GM21619 (cell line): ENCODE data around the gene ABCG4.
"Not testable (repeated sequence)": the region's sequence is repeated elsewhere in the genome, so short reads cannot be mapped to it uniquely, and the experiment has no call there.

ENCODE experiments used
- ATAC-seq: cut with Tn5 transposase; IDR thresholded peaks from one replicate; pipeline ENCODE4 v1.9.1; 2021; ENCODE audit not compliant: unreplicated experiment

Gene ABCG4

DNA sequence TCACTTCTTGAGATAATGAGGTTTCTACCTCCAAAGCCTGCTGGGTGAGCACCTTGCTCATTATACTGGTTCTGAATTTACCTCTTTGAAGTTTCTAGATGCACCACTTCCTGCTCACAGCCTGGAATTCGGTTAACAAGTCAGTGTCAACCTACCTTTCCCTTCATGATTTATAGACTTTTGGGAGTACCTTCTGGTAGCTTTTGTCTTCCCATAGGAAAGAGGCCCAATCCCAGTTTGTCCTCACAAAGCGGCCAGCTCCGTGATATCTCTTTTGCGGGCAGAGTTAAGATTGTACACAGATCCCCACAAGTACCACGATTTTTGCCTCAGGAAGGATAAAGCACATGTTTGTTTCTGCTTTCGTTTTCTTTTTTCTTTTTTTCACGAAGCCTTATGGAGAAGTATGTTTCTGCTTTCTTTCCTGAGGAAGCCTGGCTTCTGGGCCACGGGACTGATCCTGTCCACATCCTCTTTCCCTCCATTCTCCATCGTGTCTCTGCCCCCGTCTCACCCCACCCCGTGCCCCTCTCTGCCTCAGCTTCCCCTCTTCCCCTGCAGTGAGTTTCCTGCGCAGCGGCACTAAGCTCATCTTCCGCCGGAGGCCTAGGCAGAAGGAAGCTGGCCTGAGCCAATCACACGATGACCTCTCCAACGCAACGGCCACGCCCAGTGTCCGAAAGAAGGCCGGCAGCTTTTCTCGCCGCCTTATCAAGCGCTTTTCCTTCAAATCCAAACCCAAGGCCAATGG lies 33.2 kb upstream of the ABCG4 start:
- ATAC-seq, result no peak

DNA sequence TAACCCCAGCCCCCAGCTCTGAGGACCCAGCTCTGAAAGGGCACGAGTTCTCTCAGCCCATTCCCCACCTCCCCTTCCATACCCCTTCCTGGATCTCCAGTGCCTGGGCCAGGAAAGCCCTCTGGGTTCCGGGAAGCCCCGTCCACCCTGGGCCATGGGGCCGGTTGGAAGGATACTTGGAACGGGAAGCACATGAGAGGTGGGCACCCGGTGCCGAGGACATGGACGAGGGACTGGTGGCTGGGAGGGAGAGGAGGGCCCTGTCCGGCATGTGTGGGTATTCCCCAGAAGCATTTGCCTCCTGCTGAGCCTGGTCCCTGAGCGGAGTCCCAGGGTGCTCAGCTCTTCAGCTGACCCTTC lies 32.6 kb upstream of the ABCG4 start:
- no peak for ATAC-seq

DNA sequence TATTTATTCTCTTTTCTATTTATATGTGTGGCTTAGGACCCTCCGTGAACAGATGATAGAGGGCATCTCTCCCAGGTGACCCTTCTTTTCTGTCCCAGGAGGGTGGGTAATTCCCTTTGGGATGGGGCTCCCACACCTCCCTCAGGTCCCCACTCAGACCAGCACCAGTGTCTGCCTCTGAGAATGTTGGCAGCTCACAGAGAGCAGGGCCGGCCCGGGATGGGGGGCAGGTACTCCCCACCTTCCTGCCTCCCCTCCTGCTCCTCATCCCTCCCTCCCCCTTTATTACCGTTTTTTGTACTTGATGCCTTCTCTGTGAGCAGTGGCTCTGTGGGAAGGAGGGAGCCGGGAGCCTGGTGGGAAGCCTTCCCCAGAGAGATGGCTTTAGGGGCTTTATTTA lies 32.3 kb upstream of the ABCG4 start:
- no peak for ATAC-seq

DNA sequence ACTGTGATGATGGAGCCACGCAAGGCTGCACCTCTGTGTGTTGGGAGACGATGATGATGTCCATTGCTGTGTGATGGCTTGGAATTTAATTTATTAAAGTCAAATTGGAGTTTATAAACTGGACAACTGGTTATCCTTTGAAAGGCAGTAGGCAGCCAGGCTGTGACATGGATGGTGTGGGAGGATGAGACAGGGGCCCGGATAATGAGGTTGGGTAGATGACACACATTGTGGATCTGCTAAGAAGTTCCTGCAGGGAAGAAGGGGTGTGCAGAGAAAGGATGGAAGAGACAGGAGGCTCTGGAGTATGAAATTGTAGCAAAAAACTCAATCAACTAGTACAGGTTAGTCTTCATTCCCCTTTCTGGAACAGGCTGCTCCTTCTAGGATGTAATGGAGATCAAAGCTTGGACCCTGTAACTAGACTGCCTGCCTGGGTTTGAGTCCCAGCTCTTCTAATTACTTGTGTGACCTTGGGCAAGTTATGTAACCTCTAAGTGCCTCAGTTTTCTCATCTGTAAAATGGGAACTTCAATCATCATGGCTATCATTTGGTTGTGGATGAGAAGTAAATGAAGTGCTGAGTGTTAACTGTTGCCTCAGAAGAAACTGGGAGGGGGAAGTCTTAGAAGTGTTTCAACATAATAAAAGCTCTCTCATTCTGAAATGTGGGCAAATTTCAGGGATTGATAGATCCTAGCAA lies 31.7 kb upstream of the ABCG4 start:
- ATAC-seq, result no peak

DNA sequence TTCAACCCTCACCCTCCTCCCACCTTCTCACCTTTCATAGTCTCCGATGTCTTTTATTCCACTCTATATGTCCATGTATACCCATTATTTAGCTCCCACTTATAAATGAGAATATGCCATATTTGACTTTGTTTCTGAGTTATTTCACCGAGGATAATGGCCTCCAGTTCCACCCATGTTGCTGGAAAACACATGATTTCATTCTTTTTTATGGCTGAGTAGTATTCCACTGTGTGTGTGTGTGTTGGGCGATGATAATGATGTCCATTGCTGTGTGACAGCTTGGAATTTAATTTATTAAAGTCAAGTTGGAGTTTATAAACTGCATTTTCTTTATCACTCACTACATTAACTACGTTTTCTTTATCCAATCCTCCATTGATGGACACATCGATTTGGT lies 30.6 kb upstream of the ABCG4 start:
- no peak for ATAC-seq

DNA sequence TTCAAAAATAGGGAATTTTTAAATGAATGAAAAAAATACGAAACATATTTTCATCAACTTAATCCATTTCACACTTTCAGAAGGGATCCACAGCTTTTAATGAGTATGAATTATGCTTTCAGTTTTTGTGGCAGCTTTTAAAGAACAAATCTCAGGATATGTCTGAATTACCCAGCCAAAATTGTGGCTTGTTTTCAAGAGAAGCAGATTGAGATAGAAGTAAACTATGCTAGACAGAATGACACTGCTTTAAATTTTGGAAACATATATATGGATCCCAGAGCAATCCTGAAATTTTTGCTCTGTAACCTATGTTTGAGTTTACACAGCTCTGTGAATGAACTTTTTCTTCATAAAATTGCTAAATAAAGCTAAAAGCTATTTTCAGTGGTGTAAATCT lies 29.9 kb upstream of the ABCG4 start:
- no peak for ATAC-seq

DNA sequence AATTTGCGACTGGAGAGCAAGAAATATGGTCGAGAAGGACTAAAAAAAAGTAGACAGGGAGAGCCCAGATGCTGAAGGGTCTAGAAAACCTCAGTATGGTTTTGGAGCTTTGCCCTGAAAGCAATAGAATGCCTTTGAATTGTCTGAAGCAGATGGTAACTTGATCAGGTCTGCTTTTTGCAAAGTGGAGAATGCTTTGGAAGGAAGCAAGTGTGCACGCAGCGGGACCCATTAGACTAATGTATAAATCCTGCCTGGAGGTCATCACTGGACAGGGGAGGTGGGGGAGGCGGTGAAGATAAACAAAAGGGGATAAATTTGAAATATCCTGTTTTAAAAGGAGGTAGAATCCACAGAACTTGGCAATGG lies 28.2 kb upstream of the ABCG4 start:
- ATAC-seq, result no peak

DNA sequence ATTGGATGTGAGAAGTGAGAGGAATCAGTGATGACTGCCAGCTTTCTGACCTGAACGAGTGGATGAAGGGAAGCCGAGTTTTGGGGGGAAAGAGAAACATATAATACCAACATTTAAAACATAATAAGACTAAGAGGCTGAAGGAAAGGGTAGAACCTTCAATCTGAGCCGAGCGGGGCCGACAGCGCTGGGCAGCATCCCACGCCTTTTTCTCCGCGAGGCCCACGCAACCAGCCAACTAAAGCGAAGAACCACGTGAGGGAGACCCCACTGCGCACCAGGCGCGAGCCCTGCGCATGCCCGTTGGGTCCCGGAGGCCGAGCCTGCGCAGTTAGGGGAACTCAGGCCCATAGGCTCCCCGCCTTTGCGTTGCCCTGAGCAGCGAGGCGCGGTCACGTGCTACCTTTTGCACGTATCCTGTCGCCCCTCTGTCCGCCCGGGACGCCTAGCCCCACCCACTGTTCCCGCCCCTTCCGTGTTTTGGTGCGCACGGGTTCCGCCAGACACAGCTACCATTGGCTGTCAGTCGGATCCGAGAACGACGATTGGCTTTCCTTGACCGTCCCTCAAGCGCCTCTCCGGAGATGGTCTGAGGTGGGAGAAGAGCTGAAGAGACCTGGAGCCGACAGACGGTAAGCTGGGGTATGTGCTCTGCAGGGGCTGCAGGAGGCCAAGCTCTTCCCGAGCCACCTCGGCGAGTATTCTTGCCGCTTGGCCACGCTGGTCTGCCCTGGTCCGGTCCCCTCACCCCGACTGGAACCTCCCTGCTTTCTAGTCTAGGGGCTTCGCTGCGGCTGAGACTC lies 27.6 kb upstream of the ABCG4 start, which contains the start of gene HINFP:
TSS of gene HINFP (plus strand) at position 573 of the 803 bp plus-strand sequence. CDS start 5,365 bp downstream, outside the sequence.
- peak; percentile 95 for ATAC-seq

DNA sequence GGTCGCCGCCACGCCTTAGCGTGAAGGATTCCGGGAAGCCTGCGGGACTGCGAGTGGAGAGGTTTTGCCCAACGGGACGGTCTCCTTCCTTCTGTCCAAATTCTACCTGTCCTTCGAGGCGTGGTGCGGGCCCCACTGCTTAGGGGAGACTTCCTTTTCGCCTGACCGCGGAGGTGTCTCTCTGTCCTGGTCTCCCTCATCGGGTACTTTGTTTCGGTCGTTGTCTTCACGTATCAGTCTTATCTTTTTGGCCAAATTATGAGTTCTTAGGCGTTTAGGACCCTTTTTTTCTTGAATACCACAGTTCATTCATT lies 27.1 kb upstream of the ABCG4 start:
- ATAC-seq, result no peak

DNA sequence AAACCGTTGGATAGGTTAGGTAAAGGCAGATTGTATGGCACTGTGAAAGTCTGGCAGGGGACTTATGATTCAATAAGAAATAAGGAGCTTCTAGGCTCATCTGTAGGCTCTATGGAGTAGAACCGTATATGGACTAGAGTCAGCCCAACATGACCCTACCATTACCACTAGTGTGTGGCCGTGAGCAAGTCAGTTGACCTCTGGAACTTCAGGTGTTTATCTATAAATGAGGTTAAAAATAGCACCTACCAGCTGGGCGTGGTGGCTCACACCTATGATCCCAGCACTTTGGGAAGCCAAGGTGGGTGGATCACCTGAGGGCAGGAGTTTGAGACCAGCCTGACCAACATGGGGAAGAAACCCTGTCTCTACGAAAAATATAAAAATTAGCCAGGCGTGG lies 23.0 kb upstream of the ABCG4 start:
- ATAC-seq, result no peak

DNA sequence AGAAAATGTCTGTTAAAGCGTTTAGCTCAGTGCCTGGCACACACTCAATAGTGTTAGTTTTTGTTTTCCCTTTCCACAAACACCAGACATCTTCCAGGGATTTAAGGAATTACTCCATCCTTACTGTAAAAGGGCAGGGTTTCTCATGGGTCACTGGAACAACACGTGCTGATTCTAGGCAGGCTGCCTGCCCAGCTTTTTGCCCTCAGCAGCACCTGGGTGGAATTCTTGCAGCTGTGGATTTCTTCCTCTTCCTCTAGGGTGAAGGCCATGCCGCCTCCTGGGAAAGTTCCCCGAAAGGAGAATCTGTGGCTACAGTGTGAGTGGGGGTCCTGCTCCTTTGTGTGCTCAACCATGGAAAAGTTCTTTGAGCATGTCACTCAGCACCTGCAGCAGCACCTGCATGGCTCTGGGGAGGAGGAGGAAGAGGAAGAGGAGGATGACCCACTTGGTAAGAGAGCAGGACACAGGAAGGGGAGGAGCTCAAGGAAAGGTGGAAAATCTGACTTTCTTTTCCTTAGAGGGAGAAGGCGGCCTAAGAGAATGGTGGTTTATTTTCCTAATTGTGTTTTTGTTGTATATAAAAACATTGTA lies 22.1 kb upstream of the ABCG4 start:
- ATAC-seq, result no peak

DNA sequence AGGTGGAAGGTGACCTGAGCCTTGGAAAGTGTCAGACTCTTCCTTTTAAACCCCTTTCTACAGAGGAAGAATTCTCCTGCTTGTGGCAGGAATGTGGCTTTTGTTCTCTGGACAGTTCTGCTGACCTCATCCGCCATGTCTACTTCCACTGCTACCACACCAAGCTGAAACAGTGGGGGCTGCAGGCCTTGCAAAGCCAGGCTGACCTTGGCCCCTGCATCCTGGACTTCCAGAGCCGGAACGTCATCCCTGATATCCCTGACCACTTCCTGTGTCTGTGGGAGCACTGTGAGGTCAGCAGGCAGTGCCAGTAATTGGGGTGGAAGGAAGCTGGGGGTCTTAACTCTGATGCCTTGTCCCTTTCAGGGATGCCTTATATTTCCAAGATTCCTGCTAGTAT lies 18.2 kb upstream of the ABCG4 start:
- no peak for ATAC-seq

DNA sequence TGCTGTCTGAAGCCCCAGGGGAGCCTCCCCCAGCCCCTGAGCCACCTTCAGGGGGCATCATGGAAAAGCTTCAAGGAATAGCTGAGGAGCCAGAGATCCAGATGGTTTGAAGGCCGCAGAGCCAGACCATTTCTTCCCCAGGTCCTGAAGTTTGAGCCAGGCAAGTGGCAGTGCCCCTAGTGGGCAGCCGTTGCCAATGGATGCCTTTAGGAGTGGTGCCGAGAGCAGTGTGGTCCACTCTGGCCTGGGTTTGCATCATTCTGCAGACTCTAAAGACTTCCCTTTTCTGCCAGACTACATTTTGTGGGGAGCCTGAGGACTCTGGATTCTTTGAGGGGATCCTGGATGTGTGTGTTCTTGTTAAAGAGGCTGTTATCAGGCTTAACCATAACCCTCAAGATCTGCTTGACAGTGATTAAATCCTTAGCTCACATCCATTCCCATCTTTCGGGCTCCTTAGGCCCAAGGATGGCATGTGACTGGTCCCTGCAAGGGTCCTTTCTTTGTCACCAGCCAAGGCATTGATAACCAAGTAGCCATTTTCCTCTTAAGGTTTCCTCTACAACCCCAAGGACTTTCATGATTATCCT lies 14.4 kb upstream of the ABCG4 start:
- no peak for ATAC-seq

DNA sequence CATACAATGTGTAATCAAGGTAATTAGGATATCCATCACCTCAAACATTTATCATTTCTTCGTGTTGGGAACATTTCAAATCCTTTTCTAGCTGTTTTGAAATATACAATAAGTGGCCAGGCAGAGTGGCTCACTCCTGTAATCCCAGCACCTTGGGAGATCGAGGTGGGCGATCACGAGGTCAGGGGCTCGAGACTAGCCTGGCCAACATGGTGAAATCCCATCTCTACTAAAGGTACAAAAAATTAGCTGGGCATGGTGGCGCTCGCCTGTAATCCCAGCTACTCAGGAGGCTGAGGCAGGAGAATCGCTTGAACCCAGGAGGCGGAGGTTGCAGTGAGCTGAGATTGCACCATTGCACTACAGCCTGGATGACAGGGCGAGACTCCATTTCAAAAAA lies 9.6 kb upstream of the ABCG4 start:
- not testable (repeated sequence) for ATAC-seq

DNA sequence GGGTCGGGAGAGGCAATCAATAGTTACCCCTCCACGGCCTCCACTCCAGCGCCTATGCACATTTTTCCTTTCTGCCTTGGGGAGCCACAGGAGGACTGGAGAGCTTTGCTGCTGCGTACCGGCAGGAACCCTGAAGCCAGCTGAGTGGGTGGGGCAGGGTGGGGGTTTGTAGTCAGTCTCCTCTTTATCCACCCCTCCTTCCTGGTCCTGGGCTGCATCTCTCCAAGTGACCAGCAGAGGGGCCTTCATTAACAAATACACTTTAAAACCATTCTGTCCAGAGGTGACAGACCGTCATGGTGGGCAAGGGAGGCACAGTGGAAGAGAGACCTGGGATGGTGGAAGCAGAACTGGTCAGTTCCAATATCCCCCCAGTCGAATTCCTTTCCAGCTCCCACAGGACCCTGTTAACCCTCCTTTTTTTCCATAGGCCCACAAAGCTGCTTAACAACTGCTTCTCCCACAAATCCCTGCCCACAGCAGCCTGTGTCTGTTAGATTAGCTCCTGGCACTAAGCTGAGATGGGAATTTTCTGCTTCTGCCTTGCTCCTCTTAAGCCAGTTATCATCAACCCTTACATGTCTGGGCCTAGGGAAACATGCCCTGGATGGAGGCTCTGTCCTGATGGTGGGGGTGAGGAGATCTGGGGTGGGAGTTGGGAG lies 3.9 kb upstream of the ABCG4 start:
- no peak for ATAC-seq

DNA sequence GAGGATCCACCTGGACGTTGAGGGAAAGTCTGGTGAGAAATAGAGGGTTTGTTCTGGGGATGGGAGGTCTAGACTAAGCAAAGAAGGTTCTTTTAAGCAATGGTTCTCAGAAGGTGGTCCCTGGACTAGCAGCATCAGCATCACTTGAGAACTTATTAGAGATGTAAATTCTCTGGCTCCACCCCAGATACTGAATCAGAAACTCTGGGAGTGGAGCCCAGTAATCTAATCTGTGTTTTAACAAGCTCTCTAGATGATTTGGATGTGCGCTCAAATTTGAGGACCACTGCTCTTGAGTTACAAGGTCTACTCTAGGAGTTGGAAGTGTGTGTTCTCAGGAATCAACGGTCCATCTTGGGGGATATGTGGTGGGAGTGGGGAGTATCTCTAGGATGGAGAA lies 3.3 kb upstream of the ABCG4 start:
- no peak for ATAC-seq

DNA sequence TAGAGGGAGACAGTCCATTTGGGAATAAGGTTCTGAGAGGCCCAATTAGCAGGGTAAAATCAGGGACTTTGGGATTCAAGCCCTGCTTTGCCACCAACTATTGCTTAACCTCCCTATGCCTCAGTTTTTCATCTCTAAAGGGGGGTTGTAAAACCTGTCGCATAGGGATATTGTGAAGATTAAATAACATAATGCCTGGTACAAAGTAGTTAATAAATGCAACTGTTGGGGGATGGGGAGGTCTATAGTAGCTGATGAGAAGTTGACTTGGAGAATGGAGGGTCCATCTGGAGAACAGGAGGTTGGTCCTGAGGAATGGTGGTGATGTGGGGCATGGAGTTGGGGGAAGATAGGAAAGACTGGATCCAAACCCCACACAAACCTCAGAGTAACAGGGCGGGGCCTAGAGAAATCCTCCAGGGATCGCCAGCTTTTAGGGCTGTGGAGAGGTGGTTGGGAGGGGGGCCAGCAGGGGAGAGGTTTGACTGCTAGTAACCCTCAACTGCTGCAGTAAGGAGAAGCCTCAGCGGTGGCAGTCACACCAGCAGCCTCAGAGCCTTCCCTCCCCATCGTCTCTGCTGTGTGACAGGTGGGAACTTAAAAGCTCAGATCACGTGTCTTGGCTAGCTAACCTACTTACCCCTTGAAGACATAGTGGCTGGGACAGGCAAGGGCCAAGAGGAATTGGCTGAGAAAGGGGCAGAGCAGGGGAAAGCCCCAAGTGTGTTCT lies 1.1 kb upstream of the ABCG4 start:
- no peak for ATAC-seq

DNA sequence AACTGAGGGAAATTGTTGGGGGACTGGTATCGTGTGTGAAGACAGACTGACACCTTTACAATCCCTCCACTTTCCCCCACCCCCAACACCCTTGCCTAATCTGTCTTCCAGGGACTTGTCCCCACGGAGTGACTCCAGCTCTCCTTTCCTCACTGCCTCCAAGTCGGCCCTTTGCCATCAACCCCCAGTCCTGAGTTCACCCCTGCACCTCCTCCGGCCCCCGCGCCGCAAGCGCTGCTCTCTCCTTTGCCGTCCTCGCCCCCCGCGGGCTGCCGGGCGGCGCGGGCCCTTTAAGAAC lies 183 bp upstream of the ABCG4 start:
- no peak for ATAC-seq

DNA sequence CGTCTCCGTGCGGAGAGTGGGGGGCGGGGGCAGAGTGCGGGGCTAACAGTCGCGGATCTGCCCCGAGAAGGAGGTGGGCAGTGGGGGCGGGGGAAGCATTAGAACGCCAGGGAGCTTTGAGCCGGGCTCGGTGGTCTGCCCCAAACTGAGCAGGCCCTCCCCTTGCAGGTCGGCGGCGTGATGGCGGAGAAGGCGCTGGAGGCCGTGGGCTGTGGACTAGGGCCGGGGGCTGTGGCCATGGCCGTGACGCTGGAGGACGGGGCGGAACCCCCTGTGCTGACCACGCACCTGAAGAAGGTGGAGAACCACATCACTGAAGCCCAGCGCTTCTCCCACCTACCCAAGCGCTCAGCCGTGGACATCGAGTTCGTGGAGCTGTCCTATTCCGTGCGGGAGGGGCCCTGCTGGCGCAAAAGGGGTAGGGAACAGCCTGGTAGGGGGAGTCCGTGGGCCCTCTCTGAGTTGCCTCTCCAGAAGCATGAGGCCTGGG lies 979 bp downstream of the ABCG4 start:
- ATAC-seq, result no peak

DNA sequence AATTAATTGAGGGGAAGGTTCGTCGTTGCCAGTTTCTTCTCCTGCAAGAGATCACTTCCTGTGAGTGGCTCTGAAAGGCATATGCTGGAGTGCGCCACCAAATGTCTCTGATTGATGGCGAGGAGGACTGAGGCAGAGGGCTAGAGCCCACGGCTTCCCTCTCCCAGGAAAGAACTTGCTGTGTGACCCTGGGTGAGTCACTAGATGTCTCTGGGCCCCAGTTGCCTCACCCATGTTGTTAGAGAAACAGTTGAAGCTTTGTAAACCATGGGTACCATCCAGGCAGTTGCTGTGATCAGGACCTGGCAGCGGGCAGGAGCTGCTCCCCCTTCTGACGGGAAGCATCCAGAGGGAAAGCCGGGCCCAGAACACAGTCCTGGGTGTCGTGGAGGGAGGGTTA lies 3.2 kb downstream of the ABCG4 start:
- no peak for ATAC-seq
